Activated CD4-positive, alpha-beta T cell treated with anti-CD3 and anti-CD28 coated beads, Interleukin-2, Interleukin-4, amounts not matched to agents 100 ng/mL and 50 ng/mL, durations not matched to agents 16 hours and 8 hours (primary cell): Measurements from ENCODE around the gene FGD5.

ENCODE experiments used
- DNase-seq: peaks from one replicate; pipeline ENCODE4 v3.0.0-alpha.2; 2020; ENCODE audit warnings: low spot score

The FGD5 gene

GRCh38 chr3:14929310-14930074 is 110.7 kb downstream of the FGD5 start:
- no peak for DNase-seq

- DNase-seq: no peak
These were observed 115.2 kb downstream of the FGD5 start for GRCh38 chr3:14933820-14934425.

GRCh38 chr3:14935592-14936345 is 117.0 kb downstream of the FGD5 start:
- DNase-seq: no peak

- DNase-seq: no peak
These were observed 120.2 kb downstream of the FGD5 start for GRCh38 chr3:14938954-14939353.

GRCh38 chr3:14941871-14942270 is 123.1 kb downstream of the FGD5 start:
- no peak for DNase-seq

GRCh38 chr3:14943042-14943441 is 124.3 kb downstream of the FGD5 start:
- DNase-seq: no peak

- no peak for DNase-seq
These were observed 127.5 kb downstream of the FGD5 start for GRCh38 chr3:14946236-14946635.

- no peak for DNase-seq
These were observed 128.0 kb downstream of the FGD5 start for GRCh38 chr3:14946739-14947099.

- peak; percentile 87 for DNase-seq
These were observed 128.5 kb downstream of the FGD5 start, which contains the start of gene NR2C2 for GRCh38 chr3:14947100-14947885. TSS of gene NR2C2 (plus strand) at chr3:14947583. CDS start at chr3:15003915, 56,332 bp downstream.

GRCh38 chr3:14947886-14948608 is 129.3 kb downstream of the FGD5 start:
- DNase-seq: peak; percentile 97

- DNase-seq: no peak
These were observed 129.9 kb downstream of the FGD5 start for GRCh38 chr3:14948609-14949038.

GRCh38 chr3:14949126-14949525 is 130.4 kb downstream of the FGD5 start:
- no peak for DNase-seq

GRCh38 chr3:14950274-14950673 is 131.5 kb downstream of the FGD5 start:
- DNase-seq: no peak

- DNase-seq: no peak
These were observed 138.4 kb downstream of the FGD5 start for GRCh38 chr3:14957153-14957552.

GRCh38 chr3:14957925-14958324 is 139.2 kb downstream of the FGD5 start:
- DNase-seq: no peak

- no peak for DNase-seq
These were observed 140.7 kb downstream of the FGD5 start for GRCh38 chr3:14959359-14959943.

- DNase-seq: no peak
These were observed 144.0 kb downstream of the FGD5 start for GRCh38 chr3:14962762-14963161.

- no peak for DNase-seq
These were observed 148.5 kb downstream of the FGD5 start for GRCh38 chr3:14967285-14967684.

- no peak for DNase-seq
These were observed 150.9 kb downstream of the FGD5 start for GRCh38 chr3:14969671-14970070.

- DNase-seq: no peak
These were observed 157.6 kb downstream of the FGD5 start for GRCh38 chr3:14976317-14976716.

GRCh38 chr3:14980689-14981088 is 161.9 kb downstream of the FGD5 start:
- DNase-seq: no peak
